ENCODE data around the gene CNGA4. TPM values are rescaled to one million over a fixed set of nuclear protein-coding genes. Genes with fewer than 3 reads are reported as not detected.
"Not testable (repeated sequence)": the region's sequence is repeated elsewhere in the genome, so short reads cannot be mapped to it uniquely, and the experiment has no call there.

The CNGA4 gene
- total and polyA plus RNA-seq, 8 donors = 0.45 to 2.5 (median 1.6) TPM; not detected in 1

DNA sequence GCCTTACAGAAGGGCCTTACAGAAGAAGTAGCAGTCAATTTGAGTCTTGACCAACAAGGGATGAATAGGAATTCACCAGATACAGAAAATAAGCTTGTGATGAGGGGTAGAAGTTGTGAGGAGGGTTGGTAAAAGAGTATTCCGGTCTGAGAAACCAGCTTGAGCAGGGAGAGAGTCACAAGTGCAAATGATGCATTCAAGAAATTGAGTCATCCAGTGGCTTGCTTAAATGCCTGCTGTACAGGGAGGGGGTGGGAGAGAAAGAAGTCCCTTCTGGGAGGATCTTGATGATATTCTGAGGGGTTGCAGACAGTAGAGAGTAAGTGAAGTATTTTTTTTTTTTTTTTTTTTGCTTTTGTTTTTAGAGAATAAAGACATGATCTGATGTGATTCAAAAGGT lies 29.9 kb downstream of the CNGA4 start:
- Histone ChIP-seq H3K9me3 (no peaks in the 10 kb centered on the region), H3K36me3 (no peaks in the 10 kb centered on the region), H3K27me3 (peaks cover 0 to 3% of the 10 kb centered on the region in 2 donors), H3K4me1 (no peaks in the 10 kb centered on the region), H3K4me3 (no peak overlapping the region), H3K27ac (no peak overlapping the region)
- TF ChIP-seq, protein P1, sequence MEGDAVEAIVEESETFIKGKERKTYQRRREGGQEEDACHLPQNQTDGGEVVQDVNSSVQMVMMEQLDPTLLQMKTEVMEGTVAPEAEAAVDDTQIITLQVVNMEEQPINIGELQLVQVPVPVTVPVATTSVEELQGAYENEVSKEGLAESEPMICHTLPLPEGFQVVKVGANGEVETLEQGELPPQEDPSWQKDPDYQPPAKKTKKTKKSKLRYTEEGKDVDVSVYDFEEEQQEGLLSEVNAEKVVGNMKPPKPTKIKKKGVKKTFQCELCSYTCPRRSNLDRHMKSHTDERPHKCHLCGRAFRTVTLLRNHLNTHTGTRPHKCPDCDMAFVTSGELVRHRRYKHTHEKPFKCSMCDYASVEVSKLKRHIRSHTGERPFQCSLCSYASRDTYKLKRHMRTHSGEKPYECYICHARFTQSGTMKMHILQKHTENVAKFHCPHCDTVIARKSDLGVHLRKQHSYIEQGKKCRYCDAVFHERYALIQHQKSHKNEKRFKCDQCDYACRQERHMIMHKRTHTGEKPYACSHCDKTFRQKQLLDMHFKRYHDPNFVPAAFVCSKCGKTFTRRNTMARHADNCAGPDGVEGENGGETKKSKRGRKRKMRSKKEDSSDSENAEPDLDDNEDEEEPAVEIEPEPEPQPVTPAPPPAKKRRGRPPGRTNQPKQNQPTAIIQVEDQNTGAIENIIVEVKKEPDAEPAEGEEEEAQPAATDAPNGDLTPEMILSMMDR (IDR thresholded peaks at IDR 0.05) = no peak
- intact Hi-C loops (cut with DNase I) = no loop called here
- no peak for ATAC-seq
- DNase-seq = no peak

DNA sequence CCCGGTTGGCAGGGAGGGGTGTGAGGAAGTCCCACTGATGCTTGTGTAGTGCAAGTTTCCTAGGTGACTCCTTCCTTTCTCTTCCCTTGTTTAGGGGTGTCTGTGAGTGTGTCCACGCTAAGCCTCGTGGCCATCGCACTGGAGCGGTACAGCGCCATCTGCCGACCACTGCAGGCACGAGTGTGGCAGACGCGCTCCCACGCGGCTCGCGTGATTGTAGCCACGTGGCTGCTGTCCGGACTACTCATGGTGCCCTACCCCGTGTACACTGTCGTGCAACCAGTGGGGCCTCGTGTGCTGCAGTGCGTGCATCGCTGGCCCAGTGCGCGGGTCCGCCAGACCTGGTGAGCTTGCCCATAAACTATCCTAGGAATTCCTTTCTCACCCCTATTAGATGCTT lies 31.1 kb downstream of the CNGA4 start:
- intact Hi-C loops (cut with DNase I) = no loop called here
- no peak overlapping the region for H3K4me3 ChIP-seq
- no peaks in the 10 kb centered on the region for H3K4me1 ChIP-seq
- H3K27ac ChIP-seq = no peak overlapping the region
- TF ChIP-seq, protein P1 (IDR thresholded peaks at IDR 0.05) = no peak
- H3K27me3 ChIP-seq = peaks cover 0 to 2% of the 10 kb centered on the region in 2 donors
- no peaks in the 10 kb centered on the region for H3K36me3 ChIP-seq
- ATAC-seq (peak; percentile 21), DNase-seq (peak in 1 of 4 donors; percentile 82)
- no peaks in the 10 kb centered on the region for H3K9me3 ChIP-seq

DNA sequence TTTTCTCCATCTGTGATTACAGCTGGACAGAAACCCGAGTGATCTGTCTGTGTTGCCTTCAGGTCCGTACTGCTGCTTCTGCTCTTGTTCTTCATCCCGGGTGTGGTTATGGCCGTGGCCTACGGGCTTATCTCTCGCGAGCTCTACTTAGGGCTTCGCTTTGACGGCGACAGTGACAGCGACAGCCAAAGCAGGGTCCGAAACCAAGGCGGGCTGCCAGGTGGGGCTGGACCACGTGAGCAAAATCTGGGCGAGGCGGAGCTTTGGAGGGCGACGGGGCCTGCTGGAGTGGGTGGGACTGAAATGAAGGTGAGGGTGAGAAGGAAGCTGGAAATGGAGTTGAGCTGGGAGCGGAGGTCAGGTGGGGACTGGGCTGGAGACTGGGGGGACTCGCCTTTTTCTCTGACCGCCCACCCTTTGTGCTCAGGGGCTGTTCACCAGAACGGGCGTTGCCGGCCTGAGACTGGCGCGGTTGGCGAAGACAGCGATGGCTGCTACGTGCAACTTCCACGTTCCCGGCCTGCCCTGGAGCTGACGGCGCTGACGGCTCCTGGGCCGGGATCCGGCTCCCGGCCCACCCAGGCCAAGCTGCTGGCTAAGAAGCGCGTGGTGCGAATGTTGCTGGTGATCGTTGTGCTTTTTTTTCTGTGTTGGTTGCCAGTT lies 31.8 kb downstream of the CNGA4 start:
- TF ChIP-seq, protein P1 (IDR thresholded peaks at IDR 0.05) = no peak
- peaks cover 0 to 5% of the 10 kb centered on the region in 2 donors for H3K27me3 ChIP-seq
- H3K36me3 ChIP-seq = no peaks in the 10 kb centered on the region
- ATAC-seq = no peak
- H3K27ac ChIP-seq = no peak overlapping the region
- no peaks in the 10 kb centered on the region for H3K4me1 ChIP-seq
- H3K4me3 ChIP-seq = no peak overlapping the region
- peak in 1 of 4 donors; percentile 80 for DNase-seq
- no peaks in the 10 kb centered on the region for H3K9me3 ChIP-seq
- intact Hi-C loops (cut with DNase I) = no loop called here

DNA sequence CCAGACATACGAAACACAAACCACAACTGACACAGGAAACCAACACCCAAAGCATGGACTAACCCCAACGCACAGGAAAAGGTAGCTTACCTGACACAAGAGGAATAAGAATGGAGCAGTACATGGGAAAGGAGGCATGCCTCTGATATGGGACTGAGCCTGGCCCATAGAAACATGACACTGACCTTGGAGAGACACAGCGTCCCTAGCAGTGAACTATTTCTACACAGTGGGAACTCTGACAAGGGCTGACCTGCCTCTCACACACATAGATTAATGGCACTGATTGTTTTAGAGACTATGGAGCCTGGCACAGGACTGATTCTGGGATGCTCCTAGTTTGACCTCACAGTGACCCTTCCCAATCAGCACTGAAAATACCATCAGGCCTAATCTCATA lies 32.7 kb downstream of the CNGA4 start:
- Histone ChIP-seq H3K9me3 (no peaks in the 10 kb centered on the region), H3K4me1 (no peaks in the 10 kb centered on the region), H3K36me3 (no peaks in the 10 kb centered on the region), H3K4me3 (no peak overlapping the region), H3K27me3 (peaks cover 0 to 5% of the 10 kb centered on the region in 2 donors), H3K27ac (no peak overlapping the region)
- TF ChIP-seq, protein P1 (IDR thresholded peaks at IDR 0.05) = no peak
- intact Hi-C loops (cut with DNase I) = no loop called here
- DNase-seq (no peak), ATAC-seq (no peak)

DNA sequence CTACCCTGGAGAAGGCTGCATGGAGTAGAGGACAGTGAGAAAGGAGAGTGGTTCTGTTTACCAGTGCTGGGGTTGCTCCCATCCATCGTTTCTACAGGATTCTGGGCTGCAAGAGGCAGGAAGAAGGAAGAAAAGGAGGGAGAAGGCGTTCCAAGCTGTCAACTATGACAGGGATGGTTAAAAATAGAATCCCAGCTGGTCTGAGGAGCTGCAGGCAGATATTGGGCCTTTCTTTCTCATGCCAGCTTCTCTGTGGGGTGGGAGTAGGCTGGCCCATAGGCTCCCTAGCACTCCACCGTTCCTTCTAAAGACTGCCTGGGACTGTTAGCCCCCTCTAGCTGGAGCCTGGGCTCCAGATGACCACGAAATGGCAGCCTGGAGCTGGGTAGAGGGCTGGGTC lies 34.3 kb downstream of the CNGA4 start:
- Histone ChIP-seq H3K4me1 (no peaks in the 10 kb centered on the region), H3K27ac (no peak overlapping the region), H3K27me3 (peaks cover 0 to 10% of the 10 kb centered on the region in 2 donors), H3K9me3 (no peaks in the 10 kb centered on the region), H3K4me3 (no peak overlapping the region), H3K36me3 (no peaks in the 10 kb centered on the region)
- TF ChIP-seq, protein P1 (IDR thresholded peaks at IDR 0.05) = no peak
- ATAC-seq = no peak
- no peak for DNase-seq
- intact Hi-C loops (cut with DNase I) = no loop called here

DNA sequence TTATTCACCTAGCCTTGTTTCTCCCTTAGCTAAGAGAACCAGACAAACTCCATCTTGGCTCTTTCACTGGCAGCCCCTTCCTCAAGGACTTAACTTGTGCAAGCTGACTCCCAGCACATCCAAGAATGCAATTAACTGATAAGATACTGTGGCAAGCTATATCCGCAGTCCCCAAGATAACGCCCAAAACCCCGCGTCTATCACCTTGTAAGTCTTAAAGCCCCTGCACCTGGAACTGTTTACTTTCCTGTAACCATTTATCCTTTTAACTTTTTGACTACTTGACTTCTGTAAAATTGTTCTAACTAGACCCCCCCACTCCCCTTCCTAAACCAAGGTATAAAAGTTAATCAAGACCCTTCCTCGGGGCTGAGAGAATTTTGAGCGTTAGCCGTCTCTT lies 41.9 kb downstream of the CNGA4 start:
- H3K9me3 ChIP-seq; H3K4me3 ChIP-seq; DNase-seq; H3K27ac ChIP-seq; H3K36me3 ChIP-seq; intact Hi-C loops (cut with DNase I); ATAC-seq; H3K4me1 ChIP-seq: not testable (repeated sequence)
- H3K27me3 ChIP-seq = peaks cover 0 to 20% of the 10 kb centered on the region in 2 donors

Measured in left lung (tissue), 10 donors.